NCI-H69 (cell line): ENCODE measurements around the gene C9orf152.
A peak's percentile ranks its signal among the peaks of the same experiment; 100 is the strongest.
"Not testable (repeated sequence)": the region's sequence is repeated elsewhere in the genome, so short reads cannot be mapped to it uniquely, and the experiment has no call there.

Source experiments
- DNase-seq: peaks from one replicate; lab custom pipeline; 2025; lab: John Stamatoyannopoulos, UW

Gene C9orf152, protein sequence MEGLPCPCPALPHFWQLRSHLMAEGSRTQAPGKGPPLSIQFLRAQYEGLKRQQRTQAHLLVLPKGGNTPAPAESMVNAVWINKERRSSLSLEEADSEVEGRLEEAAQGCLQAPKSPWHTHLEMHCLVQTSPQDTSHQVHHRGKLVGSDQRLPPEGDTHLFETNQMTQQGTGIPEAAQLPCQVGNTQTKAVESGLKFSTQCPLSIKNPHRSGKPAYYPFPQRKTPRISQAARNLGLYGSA

GRCh38 chr9:110208031-110208430 lies at the start of gene C9orf152:
TSS of gene C9orf152 (minus strand) at chr9:110208159. CDS start at chr9:110207579, 580 bp downstream.
- no peak for DNase-seq

DNA sequence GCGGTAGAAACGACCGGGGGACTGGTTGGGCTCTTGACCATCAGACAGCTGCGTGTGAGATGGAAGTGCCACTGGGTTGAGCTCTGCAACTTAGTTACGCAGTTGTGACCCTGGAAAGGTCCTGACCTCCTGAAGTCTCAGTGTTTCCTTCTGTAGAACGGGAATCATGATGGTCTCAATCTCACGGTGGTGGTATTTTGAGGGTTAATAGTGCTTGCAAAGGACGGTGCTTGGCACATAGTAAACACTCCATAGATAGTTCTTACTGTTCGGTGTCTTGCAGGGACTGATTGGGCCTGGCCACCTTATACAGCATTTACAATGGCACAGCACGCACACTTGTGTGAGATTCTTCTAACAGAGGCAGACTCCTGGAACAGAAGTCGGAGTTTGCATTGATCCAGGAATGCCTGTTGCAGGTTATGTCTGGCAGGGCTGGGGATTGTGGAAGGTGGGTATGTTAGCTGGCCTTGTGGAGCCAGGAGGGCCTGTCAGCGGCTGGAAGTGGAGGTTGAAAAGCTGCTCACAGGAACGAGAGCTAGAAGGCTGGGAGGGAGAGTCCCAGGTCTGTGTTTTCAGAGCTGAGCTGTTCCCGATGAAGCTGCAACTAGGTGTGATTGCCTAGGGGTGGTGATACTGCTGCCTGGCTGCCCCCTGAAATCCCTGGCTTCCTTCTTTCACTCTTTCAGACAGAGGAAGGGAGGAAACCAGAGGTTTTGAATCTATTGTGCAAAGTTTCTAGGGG lies 49.3 kb upstream of the C9orf152 start:
- peak; percentile 22 for DNase-seq

DNA sequence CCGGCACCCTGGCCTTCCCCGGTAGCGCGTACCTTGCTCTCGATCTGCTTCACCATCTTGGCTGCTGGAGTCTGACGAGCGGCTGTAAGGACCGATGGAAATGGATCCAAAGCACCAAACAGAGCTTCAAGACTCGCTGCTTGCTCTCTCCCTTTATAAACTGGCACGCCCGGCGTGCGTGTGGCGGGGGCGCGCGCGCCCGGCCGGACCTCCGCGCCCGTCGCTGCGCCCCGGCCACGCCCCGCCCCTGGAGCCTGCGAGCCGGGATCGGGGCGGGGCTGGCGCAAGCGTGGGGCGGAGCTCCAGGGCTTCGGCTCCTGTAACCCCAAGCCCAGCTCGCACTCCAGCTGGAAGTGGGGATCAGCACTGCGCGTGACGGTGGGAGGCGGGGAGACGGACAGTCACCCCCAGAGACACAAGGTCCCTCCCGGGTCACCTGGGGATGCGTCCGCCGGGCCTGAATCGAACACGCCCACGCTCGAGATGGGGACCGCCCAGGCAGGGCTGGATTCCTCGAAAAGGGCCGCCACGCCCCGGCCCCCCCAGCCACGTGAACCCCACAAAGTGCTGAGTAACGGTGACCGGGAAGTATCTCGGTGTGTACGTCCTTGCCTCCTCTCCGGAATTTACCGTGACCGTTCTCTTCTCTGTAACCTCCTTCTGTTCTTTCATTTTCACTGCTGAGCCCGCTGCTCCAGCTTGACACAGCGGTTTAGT lies 48.6 kb upstream of the C9orf152 start, which contains the start of gene TXN:
Gene TXN, minus strand, starts transcription at position 128 of the 717 bp plus-strand sequence. Its CDS starts 72 bp downstream, at position 56.
- DNase-seq: peak; percentile 93

DNA sequence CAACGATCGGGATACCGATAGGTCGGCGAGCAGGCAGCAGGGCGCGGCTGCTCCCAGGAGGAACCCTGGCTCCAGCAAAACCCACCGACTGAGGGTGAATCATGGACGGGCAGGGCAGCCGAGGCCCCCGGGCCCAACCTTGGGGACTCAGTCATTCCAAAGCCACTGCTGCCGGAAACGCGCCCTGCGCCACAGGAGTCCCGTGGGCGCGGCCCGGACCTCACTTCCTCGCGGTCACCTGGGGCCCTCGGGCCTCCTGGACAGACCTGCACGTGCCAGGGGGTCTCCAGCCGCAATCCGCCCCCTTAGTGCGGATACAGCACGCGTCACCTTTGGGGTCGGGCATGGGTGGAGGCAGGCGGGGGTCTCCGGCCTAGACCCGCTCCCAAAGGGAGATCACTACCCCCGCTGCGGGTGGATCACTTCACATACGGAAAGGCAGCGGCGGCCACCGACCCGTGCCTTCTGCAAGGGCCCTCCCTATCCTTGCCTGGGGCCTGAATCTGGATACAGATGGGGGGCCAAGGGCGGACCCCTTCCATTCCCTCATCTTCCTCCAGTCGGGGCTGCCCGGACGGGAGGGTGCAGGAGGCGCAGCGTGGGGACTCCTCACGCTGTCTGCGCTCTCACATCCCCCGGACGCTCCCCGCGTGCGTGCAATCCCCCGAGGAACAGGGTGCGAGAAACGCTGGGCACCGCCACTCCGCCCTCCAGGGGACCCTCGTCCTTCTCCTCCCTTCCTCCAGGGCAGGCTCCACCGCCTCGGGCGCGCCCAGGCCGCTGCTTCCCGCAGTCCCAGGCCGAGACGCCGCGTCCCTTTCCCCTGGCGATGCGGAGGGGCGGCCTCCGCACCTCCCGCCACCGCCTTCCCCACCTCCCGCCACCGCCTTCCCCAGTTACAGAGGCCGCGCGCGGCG lies 47.8 kb upstream of the C9orf152 start:
- DNase-seq: peak; percentile 84

DNA sequence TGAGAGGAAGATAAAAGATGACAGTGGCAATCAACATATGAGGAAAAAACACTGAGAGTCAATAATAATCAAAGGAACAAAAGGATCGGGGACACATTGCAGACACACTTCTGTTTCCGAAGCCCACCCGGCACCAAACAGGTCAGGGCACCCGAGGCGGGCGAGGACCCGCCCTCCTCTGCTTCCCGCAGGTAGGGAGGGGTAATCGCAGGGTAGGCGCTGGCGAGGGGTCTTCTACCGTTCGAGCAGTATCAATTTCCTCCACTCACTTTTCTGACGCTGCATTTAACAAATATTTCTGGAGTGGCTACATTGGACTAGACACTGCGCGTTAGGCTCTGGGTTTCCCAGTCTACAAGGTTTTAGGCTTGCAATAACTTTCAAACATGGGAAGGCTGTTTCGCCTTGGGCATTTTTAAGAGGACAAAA lies 47.1 kb upstream of the C9orf152 start:
- peak; percentile 57 for DNase-seq

GRCh38 chr9:110254500-110254899 lies 46.5 kb upstream of the C9orf152 start:
- no peak for DNase-seq

DNA sequence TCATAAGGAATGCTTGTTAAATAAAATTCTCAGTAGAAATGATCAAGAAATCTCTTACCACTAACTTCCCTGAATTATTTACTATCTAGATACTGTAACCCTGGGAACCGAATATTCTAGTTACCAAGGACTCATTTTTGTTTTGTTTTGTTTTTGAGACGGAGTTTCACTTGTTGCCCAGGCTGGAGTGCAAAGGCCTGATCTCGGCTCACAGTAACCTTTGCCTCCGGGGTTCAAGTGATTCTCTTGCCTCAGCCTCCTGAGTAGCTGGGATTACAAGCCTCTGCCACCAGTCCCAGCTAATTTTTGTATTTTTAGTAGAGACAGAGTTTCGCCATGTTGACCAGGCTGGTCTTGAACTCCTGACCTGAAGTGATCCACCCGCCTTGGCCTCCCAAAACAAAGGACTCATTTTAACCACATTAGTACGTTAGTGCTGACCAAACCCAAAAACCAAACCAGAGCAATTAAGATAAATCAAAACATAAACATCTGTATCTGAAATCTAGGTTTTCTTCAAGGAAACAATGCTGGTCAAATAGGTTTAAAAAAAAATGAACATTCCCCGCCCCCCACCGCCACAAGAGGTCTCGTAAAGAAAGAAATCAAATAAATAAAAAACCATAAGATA lies 44.7 kb upstream of the C9orf152 start:
- DNase-seq: no peak

DNA sequence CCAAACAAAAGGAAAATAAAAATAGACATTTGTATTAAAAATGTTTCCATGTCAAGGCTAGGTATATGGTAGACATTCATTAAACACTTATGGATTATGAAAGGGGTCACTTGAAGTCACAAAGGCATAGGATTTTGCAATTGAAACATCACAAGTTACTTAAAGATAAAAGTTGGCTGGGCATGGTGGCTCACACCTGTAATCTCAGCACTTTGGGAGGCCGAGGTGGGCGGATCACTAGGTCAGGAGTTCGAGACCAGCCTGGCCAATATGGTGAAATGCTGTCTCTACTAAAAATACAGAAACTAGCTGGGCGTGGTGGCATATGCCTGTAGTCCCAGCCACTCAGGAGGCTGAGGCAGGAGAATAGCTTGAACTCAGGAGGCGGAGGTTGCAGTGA lies 43.8 kb upstream of the C9orf152 start:
- DNase-seq: not testable (repeated sequence)

DNA sequence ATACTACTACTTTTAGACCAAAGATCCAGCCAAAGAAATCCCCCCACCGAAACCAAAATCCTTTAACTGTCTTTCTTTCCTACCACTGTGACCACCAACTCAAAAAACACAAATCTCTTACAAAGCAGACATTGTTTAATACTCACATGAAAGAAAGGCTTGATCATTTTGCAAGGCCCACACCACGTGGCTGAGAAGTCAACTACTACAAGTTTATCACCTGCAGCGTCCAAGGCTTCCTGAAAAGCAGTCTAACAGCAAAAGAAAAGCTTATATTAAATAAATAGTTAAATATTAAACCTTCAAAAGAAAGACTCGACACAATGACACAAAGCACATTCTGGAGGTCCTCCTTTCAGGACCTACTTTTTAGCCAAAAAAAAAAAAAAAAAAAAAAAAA lies 43.3 kb upstream of the C9orf152 start:
- no peak for DNase-seq

DNA sequence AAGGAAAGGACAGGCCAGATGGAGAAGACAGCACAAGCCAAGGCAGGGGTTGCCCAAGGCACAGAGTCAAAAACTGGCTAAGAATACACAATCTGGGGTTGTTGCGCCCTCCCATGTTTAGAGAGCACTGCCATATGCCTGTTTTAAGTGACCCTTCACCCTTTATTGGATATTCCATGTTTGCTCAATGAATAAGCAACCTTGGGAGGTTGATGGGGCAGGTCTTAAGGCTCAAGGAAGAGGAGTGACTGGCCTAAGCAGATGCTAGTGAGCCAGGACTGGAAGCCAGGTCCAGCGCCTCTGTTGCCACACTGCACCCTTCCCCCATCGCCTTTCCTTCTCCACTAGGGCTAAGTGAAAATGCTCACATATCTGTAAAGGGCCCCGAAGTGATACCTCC lies 41.6 kb upstream of the C9orf152 start:
- DNase-seq: peak; percentile 29

- no peak for DNase-seq
Measured at GRCh38 chr9:110248361-110248760, 40.4 kb upstream of the C9orf152 start.

- no peak for DNase-seq
Measured at GRCh38 chr9:110246214-110246613, 38.3 kb upstream of the C9orf152 start.

DNA sequence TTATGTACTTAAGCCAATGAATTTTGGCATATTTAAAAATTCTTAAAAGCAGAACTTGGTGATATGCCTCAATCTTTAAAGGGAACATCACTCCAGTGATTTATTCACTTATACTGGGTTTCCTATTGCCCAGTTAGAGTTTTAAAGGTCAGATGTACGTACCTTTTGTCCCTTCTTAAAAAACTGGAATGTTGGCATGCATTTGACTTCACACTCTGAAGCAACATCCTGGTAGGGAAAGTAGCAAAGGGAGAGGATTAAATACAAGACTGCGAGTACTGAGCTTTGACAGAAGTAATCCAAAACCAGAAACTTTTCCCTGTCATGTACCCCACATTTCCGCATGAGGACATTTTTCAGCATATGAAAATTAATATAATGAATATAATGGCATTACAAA lies 36.7 kb upstream of the C9orf152 start:
- no peak for DNase-seq

DNA sequence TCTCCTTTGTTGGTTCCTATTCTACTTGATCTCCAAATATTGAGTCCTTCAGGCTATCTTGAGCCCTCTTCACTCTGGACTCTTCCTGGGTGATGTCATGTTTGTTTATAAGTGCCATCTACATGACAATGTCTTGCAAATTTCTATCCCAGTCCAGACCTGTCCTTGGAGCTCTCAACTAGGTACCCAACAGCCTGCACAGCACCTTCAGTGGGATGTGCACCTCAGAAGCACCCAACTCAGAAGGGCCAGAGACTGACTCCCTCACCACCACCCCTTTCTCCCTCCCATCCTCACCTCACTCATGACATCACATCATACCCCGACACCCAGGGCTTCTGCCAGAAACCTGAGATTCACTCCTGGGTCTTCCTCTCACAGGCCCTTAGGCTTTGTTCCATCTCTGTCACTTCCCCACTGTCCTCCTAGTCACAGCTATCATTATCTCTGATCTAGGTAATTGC lies 33.9 kb upstream of the C9orf152 start:
- no peak for DNase-seq

- no peak for DNase-seq
Measured at GRCh38 chr9:110241260-110241857, 33.4 kb upstream of the C9orf152 start.

- no peak for DNase-seq
Measured at GRCh38 chr9:110240198-110240597, 32.2 kb upstream of the C9orf152 start.

DNA sequence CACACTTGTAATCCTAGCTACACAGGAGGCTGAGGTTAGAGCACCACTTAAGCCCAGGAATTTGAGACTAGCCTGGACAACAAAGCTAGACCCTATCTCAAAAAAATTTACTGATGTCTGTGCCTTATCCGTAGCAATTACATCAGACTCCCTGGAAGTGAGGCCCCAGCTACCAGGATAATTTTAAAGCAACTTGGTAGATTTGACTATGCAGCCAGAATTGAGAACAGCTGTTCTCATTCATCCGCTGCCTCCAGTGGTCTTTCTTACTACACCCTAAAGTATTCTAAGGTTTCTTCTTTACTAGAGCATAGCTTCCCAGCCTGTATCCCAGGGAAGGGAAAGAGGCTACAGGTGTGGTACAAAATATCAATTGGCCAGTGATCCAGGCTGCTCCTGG lies 20.4 kb upstream of the C9orf152 start:
- no peak for DNase-seq

DNA sequence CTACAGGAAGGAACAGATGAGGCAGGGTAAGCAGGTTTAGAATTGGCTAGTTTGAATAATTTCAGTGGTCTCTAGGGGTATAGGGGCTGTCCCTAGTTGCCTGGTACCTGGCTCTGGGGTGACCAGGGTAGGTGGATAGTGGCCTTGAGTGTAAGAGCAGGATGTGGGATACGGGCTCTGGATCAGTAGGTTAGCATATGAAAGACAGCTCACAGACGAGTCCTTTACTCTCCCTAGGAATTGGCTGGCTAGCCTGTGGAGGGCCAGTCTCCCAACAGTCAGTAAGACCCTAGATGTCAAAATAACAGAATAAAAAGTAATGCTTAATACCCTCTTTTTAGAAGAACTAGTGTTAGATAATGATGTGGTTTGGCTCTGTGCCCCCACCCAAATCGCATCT lies 16.6 kb upstream of the C9orf152 start:
- no peak for DNase-seq

GRCh38 chr9:110220809-110221208 lies 12.8 kb upstream of the C9orf152 start:
- DNase-seq: no peak

DNA sequence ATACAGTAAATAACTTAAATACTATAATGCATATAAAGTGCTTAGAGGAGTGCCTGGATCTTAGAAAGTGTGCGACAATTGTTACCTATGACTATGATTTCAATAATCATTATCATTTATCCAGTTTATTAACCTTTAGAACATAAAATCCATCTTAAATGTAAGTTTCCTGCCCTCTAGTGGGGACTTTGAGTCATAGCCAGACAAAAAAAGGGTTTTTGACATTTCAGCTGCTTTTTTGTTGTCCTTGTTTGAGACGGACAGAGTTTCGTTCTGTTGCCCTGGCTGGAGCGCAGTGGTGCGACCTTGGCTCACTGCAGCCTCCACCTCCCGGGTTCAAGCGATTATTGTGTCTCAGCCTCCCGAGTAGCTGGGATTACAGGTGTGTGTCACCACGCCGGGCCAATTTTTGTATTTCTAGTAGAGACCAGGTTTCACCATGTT lies 9.7 kb upstream of the C9orf152 start:
- DNase-seq: peak; percentile 63
